Measurements from ENCODE around the gene UMPS. TPM values are rescaled to one million over a fixed set of nuclear protein-coding genes. Genes with fewer than 3 reads are reported as not detected.
A peak's percentile ranks its signal among the peaks of the same experiment; 100 is the strongest.
"Not testable (repeated sequence)": the region's sequence is repeated elsewhere in the genome, so short reads cannot be mapped to it uniquely, and the experiment has no call there.

The UMPS gene
- total and polyA plus RNA-seq, 12 donors: 3.1 to 14.4 (median 7.2) TPM

DNA sequence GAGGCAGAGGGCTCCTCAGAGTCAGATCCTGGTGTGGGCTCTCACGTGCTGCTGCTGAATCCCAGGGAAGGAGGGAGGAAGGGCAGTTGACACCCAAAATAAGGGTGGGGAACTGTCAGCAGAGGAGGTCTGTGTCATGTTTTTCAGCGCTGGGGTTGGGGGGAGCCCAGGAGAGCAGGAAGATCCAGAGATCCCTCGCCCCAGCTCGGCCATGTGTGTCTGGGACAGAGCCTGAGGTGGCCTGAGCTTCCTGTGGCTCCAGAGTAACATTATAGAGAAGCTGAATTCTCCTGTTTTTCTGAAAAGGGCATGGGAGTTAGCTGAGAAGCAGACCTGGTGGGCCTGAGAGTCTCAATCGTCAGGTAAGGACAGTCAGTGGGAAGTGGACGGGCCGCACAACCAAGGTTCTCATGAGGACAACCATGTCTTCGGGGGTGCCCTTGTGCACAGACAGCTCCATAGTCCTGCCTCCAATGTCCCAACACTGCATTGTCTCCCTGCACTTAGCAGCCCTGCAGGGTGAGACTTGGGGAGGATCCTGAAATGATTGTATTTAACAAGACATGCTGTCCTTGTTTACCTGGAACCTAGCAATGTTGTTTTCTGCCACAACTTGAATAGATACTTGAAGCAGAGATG, 18.4 kb downstream of the UMPS start:
- Histone ChIP-seq H3K27ac (no peak overlapping the region), H3K4me1 (no peaks in the 10 kb centered on the region), H3K9me3 (no peaks in the 10 kb centered on the region), H3K27me3 (no peaks in the 10 kb centered on the region), H3K36me3 (peaks cover 0 to 39% (median 13%) of the 10 kb centered on the region in 9 donors), H3K4me3 (no peak overlapping the region)
- DNase-seq: no peak
- WGBS, 2 donors: 82 to 83% methylated on average over 8 of the region's 8 CpGs
- TF ChIP-seq CTCF (IDR thresholded peaks at IDR 0.05): no peak
- peak in 2 of 8 donors; percentile 42 to 55 for ATAC-seq
- intact Hi-C loops (cut with DNase I): no loop called here

GRCh38 chr3:124749877-124750276, 19.6 kb downstream of the UMPS start:
- ATAC-seq; intact Hi-C loops (cut with DNase I): not testable (repeated sequence)
- 83 to 90% methylated on average over 14 to 17 of the region's 27 CpGs for WGBS, 2 donors

DNA sequence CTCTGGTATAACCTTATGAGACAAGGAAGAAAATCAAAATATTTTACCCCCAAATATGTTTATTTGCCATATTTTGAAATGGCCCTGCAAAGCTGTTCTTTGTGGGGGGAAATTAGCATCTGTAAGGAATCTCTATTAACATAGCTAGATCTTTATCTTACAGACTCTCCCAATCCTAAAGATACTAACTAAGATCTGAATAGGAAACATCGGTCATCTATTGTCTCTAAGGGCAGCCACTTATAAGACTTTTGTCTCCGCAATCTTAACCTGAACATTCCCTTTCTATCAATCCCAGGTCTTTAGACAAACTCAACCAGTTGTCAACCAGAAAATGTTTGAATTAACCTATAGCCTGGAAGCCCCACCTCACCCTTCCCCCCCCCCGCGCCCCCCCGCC, 21.2 kb downstream of the UMPS start:
- intact Hi-C loops (cut with DNase I): no loop called here
- WGBS, 2 donors: 66 to 74% methylated on average over 5 of the region's 5 CpGs

More at GRCh38 chr3:124749877-124750276, 19.6 kb downstream of the UMPS start:
- not testable (repeated sequence) for H3K9me3 ChIP-seq, DNase-seq, H3K27me3 ChIP-seq, H3K4me1 ChIP-seq, H3K27ac ChIP-seq, H3K4me3 ChIP-seq
- H3K36me3 ChIP-seq: peaks cover 0 to 27% (median 7%) of the 10 kb centered on the region in 9 donors

GRCh38 chr3:124752051-124752450, 21.8 kb downstream of the UMPS start:
- Histone ChIP-seq H3K36me3 (peaks cover 0 to 7% (median 0%) of the 10 kb centered on the region in 9 donors), H3K9me3 (no peaks in the 10 kb centered on the region), H3K4me1 (no peaks in the 10 kb centered on the region), H3K4me3 (no peak overlapping the region), H3K27ac (no peak overlapping the region), H3K27me3 (no peaks in the 10 kb centered on the region)
- peak in 1 of 8 donors; percentile 57 for ATAC-seq
- no peak for DNase-seq
- no peak for TF ChIP-seq CTCF (IDR thresholded peaks at IDR 0.05)
- 82 to 94% methylated on average over 3 of the region's 3 CpGs for WGBS, 2 donors
- intact Hi-C loops (cut with DNase I): no loop called here

More for the DNA sequence above, 21.2 kb downstream of the UMPS start:
- no peaks in the 10 kb centered on the region for H3K4me1 ChIP-seq
- no peaks in the 10 kb centered on the region for H3K9me3 ChIP-seq
- H3K27me3 ChIP-seq: no peaks in the 10 kb centered on the region
- H3K36me3 ChIP-seq: peaks cover 0 to 11% (median 0%) of the 10 kb centered on the region in 9 donors
- ATAC-seq: no peak
- H3K4me3 ChIP-seq: no peak overlapping the region
- DNase-seq: no peak
- no peak overlapping the region for H3K27ac ChIP-seq
- no peak for TF ChIP-seq CTCF (IDR thresholded peaks at IDR 0.05)

DNA sequence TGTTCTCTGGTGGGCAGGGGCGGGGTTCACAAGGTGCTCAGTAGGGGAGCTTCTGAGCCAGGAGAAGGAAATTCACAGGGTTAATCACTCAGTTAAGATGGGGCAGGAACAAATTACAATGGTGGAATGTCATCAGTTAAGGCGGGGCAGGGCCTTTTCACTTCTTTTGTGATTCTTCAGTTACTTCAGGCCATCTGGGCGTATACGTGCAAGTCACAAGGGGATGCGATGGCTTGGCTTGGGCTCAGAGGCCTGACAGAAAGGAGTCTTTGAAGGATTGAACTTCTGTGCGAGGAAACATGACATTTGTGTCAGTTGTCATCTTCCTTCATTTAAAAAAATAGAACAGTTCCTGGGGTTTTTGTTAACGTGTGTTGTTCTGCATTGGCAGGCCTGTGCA, 27.7 kb downstream of the UMPS start:
- DNase-seq; H3K4me3 ChIP-seq; ATAC-seq; H3K36me3 ChIP-seq; H3K27me3 ChIP-seq; H3K9me3 ChIP-seq; H3K27ac ChIP-seq; intact Hi-C loops (cut with DNase I): not testable (repeated sequence)
- 91% methylated on average over 7 of the region's 7 CpGs for WGBS, 2 donors
- peaks cover 0 to 22% (median 13%) of the 10 kb centered on the region in 9 donors for H3K4me1 ChIP-seq

Data from heart right ventricle (tissue), 16 donors.